Upper lobe of left lung (tissue), 4 donors: ENCODE data around the gene DUSP16.

Experiments used
- CTCF ChIP-seq, 6 experiments: fragments of 450-650 bp in 4 of 6; fragments of 200-600 bp in 2 of 6; sonication (generic) in 2 of 6; IDR thresholded peaks; one replicate each; pipeline ENCODE4 v1.5.1; 2016 to 2019; ENCODE audit warnings: antibody characterized with exemption in 6 of 6
- POLR2A ChIP-seq, 4 donors: fragments of 450-650 bp; IDR thresholded peaks; one replicate each; pipeline ENCODE4 v1.5.1; 2016 to 2017; ENCODE audit warnings: antibody characterized with exemption in 4 of 4, mild to moderate bottlenecking in 2 of 4
- POLR2AphosphoS5 ChIP-seq, 2 donors: sonication (generic); formaldehyde crosslinking; IDR thresholded peaks; one replicate each; pipeline ENCODE4 v1.5.1; 2017; ENCODE audit warnings: antibody characterized with exemption in 2 of 2

DNA sequence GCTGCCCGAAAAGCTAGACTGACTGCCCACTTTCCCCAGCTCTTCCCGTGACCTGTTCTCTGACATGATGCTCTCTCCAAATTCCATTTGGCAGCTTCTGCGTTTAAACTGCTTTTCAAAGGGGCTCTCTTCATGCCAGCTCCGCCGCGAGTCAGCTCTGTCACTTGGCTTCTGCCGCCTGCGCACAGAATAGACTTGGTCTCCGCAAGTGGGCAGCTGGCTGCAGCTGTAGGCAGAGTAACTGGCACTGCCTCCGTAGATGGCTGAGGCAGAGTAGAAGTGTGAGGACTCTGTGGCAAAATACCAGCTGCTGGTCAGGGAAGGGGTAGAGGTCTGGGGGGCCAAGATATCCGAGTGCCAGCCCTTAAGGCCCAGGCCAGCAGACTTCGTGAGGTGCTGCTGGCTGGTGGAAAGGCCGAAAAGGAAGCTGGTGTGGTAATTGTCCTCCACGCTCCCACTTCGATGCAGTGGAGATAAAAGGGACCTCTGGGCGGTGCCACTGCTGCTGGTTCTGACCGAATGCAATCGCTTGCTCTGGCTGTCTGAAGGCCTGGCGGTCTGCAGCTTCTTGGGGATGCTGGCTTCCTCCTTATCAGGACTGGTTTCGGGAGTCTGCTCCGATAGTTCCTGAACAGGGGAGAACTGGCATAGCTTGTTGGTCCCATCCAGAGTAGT, 85.7 kb downstream of the DUSP16 start:
- TF ChIP-seq CTCF (IDR thresholded peaks at IDR 0.05) (no peak), POLR2AphosphoS5 (IDR thresholded peaks at IDR 0.05) (no peak), POLR2A (IDR thresholded peaks at IDR 0.05) (no peak)
